NCI-H748 treated with DMSO at 0.1 percent for 48 hours (cell line): ENCODE measurements around the gene CTSE.
A peak's percentile ranks its signal among the peaks of the same experiment; 100 is the strongest.
"Not testable (repeated sequence)": the region's sequence is repeated elsewhere in the genome, so short reads cannot be mapped to it uniquely, and the experiment has no call there.

Source experiments
- DNase-seq: peaks from one replicate; lab custom pipeline; 2025; lab: John Stamatoyannopoulos, UW

Gene CTSE

DNA sequence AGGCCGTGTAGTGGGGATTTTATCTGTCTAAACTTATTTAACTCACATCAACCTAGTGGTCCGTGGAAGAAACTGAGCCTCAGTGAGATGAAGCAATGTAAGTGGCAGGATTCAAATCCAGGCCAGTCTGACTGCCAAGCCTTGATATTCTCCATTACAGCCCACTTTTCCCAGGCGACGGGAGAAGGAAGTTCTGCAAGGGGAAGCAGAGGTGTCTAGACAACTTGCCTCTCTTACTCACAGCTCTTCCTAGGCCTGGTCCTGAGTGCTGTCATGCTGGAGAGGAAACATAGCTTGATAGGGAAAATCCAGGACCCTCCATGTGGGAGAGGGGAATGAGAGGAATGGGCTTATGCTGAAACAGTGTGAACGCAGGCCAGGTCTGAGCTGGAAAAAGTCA is 9.1 kb downstream of the CTSE start:
- DNase-seq = no peak

DNA sequence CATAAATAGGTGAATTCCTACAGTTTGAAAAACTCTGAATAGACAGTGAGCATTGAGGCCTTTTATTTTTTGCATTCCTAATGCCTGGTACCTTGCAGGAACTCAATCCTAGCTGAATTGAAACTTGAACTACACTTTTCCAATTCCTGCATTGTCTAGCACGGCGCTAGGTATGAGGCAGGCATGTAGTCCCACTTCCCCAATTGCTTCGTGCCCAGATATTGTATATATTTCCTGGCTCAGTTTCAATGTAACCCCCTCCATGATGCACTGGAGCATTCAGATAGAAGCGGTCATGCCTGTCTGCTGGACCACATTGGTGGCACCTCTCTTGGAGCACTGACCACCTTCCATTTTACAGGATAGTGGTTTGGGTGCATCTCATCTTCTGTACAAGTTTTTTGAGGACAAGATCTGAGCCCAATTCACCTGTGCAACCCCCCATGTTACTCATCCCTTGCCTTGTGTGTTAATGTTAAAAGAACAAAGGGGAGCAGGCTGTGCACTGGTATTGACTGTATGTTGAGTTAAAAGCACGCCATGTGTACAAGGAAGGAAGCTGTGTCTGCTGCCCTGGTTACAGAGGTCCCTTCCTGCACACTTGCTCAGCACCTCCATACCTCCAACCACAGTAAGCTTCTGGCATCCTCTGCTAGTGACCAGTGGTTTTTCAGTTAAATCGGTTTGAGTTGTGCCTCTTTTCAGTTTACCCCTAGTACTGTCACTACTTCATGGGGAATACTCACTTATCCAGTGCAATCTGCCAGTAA is 10.5 kb downstream of the CTSE start:
- DNase-seq = no peak

DNA sequence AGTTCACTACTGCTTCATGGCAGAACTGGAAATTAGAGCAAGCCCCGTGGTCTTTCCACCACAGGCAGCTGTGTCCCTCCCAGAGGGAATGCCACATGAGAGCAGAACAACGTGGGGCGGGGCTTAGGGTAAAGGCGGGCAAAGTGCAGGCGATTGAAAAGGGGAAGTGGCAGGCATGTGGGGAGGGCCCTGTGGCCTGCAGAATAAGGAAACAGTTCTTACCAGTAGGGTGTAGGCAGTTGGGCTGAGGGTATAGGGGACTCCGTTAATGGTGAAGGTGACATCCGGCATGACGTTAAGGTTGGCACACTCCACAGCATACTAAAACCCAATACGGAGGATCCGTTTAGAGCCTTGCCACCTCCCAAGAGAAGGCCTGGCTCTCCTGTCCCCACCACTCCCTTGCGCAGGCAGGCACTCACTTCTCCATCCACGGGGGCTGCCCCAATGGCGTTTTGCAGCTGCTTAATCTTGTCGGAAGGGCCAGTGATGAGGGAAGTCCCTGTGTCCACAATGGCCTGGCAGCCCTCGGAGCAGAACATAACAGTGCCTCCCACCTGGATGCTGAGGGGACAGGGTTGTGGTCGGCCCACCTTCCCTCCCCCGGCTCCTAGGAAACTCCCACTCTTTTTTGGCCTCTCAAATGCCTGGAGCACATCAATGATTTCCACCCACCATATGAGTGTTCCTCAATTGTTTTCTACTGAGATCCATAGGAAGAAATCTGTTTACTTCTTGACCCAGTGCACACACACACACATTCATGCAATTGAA is 11.4 kb downstream of the CTSE start:
- no peak for DNase-seq

DNA sequence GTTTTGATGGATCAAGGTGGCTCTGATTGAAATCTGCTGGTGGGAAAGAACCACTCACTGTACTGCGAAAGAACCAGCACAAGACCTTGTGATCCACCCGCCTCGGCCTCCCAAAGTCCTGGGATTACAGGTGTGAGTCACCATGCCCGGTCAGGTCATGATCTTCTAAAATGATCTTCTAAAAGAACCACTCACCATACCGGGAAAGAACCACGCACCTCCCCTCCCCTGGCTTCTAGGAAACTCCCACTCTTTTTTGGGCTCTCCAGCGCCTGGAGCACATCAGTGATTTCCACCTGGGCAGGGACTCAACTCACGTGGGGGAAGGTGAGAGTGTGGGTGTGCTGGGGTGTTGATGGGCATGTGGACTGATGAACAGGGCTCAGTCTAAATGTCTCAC is 12.6 kb downstream of the CTSE start:
- no peak for DNase-seq

DNA sequence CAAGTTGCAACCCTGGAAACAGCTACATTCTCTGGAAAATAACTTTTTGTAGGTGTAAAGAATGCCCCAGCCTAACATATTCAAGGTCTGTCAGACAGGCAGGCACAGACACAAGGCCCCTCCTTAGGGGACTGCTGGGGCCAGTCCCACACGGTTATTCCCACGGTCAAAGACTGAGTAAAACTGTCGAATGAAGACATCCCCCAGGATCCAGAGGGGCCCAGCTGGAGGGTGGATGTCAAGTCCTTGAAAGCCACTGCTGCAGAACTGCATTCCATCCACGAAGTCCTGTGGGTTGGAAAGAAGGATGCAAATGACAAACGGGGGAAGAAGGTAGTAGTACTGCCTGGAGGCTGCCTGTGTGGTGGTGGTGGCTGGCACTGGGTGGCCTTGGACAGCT is 13.6 kb downstream of the CTSE start:
- no peak for DNase-seq

DNA sequence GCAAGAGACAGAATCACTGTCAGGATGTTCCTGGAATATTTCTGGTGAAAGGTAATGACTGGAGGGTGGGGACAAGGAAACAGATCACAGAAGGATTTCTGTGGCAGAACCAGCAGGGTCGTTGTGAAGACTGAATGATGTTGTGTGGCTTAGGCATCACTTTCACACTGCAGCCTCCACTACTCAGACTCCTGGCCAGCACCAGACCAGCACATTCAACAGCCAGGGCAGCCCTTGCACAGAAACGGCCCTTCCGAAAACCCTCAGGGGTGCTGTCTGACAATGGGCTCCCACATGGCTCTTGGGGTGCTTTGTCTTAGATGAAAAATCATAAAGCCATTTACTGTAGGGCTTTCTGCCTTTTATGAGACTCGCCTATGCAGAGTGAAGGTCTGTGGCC is 16.7 kb downstream of the CTSE start:
- no peak for DNase-seq

DNA sequence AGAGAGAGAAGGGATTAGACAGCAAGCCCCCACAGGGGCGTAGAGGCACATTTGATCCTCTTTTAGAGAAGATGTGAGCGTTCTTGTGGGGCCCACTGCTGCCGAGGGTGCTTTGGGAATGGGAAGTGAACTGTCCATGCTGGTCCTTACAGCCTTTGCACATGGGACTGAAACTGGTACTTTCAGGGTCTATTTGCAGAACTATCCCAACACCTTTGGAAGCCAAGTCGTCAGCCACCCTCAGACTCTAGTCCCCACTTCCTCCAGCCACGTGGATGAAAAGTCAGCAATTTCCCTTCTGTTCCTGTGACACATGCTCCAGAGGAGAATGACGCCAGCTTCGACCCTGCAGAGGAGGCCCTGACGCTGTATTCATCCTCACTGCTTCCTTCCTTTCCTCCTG is 17.9 kb downstream of the CTSE start:
- no peak for DNase-seq

DNA sequence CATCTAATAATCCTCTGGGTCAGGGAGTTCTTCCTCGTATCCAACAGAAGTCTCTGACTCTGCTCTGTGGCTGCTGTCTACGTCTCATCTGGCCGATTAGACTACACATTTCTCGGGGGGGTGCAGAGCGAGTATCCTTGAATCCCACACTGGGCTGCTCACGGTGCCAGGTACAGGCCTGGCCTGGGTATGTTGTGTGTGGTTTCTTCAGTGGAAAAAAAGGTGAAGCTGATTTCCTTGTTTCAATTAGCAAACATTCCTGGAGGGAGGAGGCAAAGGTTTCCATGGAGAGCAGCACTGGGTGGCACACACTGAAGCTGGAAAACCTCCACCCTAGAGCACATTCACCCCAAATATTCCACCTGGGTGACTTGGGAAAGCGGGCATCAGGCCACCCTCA is 18.5 kb downstream of the CTSE start:
- DNase-seq = no peak

DNA sequence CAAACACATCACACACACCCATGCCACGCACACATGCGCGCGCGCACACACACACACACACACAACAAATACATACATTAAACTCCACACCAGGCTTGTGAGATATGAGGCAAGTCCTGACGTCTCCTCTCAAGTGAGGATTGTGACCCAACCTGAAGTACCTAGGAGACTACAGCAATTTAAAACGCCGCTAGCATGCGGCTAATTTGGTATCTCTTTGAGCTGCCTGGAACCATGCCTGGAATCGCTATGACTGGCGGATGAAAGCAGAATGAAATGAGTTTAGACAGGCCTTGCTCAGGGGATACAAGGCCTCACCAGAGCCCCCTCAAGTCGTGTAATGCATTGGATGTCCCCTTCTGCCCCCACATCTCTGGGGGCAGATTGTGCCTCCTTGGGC is 18.9 kb downstream of the CTSE start:
- DNase-seq = no peak

DNA sequence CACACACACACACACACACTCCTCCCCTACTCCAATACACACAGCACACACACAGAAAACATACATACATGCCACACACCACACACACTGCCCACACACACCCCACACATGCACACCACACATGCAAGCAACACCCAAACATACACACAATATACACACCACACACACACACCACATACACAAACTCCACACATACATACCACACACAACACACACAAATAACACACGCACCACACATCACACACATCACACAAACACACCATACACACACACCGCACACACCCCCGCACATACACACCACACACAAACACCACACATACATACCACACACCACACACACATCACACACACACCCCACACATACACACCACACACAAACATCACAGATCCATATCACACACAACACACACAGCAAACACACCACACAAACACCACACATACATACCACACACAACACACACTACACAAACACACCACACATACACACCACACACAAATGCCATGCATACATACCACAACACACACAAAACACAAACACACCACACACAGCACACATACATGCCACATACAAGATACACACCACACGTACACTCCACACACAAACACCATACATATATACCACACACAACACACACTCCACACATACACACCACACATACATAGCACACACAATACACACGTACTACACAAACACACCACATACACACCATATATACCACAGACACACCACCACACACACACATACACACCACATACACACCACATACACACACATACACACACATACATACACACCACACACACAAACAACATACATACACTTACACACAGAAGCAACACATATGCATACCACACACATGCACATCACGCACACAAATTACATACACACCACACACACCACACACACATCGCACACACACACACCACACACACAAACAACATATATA is 19.6 kb downstream of the CTSE start:
- no peak for DNase-seq

DNA sequence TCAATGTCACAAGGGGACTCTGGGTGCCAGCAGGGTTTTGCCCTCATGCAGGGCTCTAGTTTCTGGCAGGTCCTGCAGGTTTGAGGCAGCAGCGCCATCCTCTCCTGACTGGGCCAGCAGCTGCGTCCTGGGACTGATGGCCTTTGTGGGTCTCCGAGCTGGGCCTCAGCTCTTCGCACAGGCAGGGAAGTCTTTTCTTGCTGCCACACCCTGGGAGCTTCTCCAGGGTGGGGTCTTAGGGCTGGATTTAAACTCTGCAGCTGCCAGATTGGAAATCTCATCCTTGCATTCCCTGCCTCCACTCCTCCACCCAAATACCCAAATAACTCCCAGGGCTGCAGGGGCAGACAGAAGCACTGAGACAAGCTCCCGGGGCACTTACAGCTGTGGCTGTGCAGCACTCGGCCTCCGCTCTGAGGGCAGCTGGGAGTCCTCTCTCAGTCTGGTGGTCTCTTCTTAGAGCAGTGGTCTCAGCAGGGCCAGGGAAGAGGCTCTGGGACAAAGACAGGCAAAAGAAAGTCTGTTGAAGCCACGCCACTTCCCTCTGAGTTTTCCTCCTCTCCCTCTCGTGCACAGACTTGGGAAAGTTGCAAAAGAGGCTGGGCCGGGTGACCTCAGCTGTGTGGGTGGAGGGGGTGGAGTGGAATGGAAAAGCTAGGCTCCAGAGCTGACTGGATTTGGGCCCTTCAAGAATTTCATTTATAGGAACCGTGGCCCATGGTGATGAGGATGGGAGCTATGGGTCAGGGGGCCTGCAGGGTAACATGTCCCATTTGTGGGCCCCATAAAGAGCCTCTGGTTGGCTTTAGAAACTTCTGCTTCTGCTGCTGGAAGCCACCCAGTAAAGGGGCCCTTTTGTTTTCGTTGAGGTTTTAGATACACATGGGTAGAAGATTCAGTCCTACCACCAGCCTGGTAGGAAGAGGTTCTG is 20.6 kb downstream of the CTSE start, which contains the start of gene RAB7B:
Gene RAB7B, minus strand, starts transcription at position 525 of the 931 bp plus-strand sequence. CDS start 9,260 bp downstream, outside the sequence.
- DNase-seq = no peak

DNA sequence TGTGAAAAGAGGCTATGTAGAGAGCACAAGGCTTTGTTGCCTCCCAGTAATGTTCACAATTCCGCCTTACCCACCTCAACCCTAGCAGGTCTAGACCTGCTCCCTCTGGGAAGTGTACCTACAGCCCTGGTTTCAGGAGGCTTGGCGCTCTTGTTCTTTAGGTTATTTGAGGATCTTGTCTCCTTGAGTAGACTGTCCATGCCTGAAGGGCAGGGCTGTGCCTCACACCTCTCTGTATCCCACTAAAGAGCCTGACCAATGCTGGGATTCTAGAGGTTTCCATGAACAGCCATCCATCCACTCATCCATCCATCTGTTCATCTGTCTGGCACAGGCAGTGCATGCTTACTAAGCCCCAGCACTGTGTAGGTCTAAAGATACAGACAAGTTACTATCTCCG is 21.5 kb downstream of the CTSE start:
- no peak for DNase-seq

DNA sequence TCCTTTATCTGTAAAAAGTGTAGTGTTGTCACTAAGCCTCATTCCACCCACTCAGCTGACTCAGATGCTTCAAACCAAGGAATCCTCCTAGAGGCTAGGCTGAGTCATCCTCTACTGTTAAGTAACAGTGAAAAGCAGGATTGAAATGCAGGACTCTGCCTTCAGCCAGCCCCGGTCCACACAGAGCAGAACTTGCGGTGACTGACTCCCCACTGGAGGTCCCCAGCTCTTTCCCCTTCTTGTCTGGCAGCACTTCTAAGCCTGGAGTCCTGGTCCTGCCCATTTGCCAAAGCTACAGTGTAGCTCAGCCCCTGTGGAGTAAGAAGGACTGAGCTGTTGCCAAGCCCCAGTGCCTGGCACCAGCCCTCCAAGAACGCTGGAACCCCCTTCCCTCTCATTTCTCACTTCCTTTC is 22.2 kb downstream of the CTSE start:
- no peak for DNase-seq

DNA sequence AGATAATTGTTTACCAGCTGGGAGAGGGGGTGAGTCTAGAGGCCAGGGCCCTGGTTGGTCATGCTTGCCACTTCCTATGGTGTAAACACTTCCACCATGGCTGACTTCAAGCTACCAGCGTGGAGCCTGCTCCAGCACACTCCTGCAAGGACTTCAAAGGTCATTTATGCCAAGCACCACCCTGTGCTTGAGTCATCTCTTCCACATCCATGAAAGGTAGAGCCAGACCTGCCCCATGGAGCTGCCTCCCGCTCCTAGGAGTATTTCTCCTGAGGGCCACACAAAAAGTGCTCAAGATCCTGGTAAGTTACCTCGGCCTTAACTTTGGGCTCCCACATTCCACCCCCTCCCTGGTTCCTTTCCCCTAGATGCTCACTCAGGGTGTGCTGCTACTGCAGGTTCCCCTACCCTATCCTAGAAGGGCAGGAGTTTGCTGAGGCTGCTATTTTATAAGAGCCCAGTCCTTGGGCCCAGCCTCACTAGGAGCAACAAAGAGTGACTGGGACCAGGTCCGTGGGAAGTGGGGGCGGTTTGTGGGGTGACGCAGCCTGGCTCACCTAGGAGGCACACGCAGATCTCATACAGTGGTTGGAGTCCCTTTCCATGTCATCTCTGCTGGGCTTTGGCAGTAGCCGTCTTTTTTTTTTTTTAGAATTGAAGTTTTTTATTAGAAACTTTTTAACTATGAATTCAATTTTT is 22.9 kb downstream of the CTSE start:
- DNase-seq = no peak

DNA sequence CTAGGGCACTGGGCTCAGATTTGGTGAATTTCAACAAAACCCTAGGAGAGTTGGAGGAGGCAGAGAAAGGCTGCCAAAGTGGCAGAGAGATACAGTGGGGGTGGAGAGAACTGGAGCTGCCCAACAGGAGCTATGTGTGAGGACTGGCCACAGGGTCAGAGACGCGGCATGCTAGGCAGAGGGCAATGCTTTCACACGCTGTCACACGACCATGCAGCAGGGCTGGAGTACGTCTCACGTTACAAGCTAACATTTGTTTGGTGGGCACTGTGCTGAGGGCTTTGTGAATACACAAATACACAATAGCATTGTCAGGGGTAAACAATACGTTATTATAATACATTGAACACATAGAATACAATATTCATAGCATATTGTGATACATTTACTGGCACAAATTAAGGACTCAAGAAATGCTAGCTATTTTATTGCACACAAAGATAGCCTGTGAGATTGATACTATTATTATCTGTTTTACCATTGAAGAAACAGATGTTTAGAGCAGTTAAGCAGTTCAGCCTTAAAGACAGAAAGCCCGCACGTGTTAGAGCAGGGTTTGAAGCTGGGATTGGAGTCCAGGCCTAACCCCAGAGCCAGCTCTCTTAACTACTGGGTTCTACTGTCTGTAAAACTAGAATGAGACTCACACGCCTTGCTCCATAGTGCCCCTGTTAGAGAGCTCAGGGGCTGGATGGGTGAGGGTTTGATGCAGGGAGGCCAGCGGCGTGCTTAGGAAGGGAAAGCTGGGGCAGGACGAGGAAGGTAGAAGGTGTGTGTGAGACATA is 25.0 kb downstream of the CTSE start:
- DNase-seq = peak; percentile 3

DNA sequence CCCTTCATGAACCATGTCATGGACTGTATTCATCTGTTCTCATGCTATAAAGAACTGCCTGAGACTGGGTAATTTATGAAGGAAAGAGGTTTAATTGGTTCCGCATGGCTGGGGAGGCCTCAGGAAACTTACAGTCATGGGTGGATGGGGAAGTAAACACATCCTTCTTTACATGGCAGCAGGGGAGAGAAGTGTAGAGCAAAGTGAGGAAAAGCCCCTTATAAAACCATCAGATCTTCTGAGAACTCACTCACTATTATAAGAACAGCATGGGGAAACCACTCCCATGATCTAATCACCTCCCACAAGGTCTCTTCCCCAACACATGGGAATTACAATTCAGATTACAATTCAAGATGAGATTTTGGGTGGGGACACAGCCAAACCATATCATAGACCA is 27.1 kb downstream of the CTSE start:
- DNase-seq = not testable (repeated sequence)

DNA sequence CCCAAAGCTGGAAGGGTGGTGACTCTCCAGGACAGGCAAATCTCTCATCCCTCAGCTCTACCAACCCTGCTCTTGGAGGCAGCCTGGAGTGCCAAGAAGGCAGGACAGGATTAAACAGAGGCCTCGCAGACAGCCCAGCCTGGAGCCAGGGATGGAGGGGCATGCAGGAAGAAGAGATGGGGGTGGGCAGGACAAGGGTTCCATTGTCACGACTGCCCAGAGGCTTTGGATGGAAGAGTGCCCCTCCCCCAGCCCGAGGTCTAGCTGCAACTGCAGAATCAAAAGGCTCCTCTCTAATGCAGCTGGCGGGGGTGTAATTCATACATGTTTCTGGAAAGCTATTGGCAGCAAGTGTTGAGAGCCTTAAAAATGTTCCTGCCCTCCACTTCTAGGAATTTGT is 29.3 kb downstream of the CTSE start:
- DNase-seq = no peak

DNA sequence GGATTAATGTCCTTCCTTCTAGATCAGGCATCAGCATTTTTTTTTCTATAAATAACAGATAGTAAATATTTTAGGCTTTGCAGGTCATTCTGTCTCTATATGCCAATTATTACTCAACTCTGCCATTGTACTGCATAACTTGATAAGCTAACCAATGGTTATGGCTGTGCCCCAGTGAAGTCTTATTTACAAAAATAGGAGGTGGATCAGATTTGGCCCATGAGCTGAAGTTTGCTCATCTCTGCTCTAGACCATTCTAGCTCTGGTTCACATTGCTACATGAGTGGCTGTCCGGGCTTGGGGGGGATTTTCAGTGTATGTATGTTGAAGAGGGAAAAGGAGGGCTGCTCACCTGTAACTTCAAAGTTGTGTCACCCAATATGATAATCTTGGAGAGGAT is 30.6 kb downstream of the CTSE start:
- DNase-seq = no peak

DNA sequence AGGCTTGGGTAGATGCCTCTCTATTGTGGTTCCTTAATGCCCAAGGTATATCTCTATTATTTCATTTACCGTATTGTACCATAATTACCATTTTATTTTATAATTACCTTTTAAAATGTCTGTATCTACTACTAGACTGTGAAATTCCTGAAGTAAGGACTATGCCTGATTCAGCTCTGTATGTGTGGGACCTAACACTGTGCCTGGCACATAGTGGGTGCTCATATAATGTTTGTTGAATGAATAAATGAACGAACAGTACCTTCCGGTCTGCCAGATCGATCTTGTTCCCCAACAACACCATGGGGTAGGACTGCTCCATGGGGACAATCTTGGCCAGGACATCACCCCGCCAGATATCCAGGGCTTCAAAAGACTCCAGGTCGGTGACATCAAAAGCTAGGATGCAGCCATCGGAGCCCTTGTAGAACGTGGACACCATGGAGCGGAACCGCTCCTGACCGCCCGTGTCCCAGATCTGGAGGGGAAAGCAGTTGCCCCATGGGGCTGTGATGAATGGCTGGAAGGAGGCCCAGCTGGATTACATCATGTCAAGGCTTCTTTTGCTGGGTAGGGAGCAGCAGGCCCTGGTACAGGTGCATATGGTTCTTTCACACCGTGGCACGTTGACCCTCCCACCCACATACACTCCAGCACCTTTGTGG is 31.3 kb downstream of the CTSE start:
- no peak for DNase-seq
